ENCODE data around the gene DNPEP.

DNA sequence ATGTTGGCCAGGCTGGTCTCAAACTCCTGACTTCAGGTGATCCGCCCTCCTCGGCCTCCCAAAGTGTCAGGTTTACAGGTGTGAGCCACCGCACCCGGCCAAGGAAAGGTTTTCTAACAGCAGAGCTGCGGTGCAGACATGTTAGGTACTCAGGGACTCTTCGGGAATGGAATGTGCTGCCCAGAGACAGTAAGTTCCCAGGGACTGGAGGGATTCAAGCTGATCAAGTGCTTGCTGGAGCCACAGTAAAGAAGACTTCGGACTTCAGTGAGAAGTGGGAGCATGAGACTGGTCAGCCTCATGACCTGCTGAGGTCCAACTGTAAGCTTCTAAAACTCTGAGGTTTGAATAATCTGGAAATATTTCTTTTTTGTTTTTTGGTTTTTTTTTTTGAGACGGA is 22.7 kb upstream of the DNPEP start:
- TF ChIP-seq, protein P1, sequence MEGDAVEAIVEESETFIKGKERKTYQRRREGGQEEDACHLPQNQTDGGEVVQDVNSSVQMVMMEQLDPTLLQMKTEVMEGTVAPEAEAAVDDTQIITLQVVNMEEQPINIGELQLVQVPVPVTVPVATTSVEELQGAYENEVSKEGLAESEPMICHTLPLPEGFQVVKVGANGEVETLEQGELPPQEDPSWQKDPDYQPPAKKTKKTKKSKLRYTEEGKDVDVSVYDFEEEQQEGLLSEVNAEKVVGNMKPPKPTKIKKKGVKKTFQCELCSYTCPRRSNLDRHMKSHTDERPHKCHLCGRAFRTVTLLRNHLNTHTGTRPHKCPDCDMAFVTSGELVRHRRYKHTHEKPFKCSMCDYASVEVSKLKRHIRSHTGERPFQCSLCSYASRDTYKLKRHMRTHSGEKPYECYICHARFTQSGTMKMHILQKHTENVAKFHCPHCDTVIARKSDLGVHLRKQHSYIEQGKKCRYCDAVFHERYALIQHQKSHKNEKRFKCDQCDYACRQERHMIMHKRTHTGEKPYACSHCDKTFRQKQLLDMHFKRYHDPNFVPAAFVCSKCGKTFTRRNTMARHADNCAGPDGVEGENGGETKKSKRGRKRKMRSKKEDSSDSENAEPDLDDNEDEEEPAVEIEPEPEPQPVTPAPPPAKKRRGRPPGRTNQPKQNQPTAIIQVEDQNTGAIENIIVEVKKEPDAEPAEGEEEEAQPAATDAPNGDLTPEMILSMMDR (conservative IDR thresholded peaks at IDR 0.05; ENCODE audit: low read depth, low read length) = no peak
- TF ChIP-seq EZH2 (IDR thresholded peaks at IDR 0.05; ENCODE audit: borderline replicate concordance, low read depth, low read length, poor library complexity, severe bottlenecking) = no peak

Data from A673 (cell line).